ENCODE results near the gene CPEB4. TPM values are rescaled to one million over a fixed set of nuclear protein-coding genes. Genes with fewer than 3 reads are reported as not detected.

CPEB4 gene
- total and polyA plus RNA-seq, 2 of the 8 experiments (the other 6 are each of a cell fraction or from before 2014, with no cell fraction given): 8.4 to 13.4 TPM

DNA sequence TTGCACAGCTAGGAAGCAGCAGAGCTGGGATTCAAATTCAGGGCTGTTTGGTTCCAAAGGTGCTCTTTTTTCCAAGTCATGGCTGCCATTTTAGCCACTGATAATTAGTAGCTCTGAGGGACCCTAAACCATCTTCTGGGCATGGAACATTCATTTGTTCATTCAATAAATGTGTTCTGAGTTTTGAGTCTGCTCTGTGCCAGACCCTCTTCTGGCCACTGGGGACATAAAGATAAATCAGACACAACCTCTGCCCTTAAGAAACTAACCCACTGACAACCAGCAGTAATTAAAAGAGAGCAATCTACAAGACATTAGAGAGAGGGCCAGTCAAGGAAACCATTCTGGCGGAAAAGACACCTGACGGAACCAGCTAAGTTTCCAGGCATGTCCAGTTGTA, 2.0 kb upstream of the CPEB4 start:
- FAIRE-seq (no peak), DNase-seq (ENCODE audit: low read depth in 1 of 2, low spot score in 2 of 2) (no peak)
- Histone ChIP-seq H2BK12ac (ENCODE audit: low read depth, low read length) (no peak overlapping the region), H3K4me1 (replicated peaks in 1 of 4; ENCODE audit: control insufficient read depth in 3 of 4, insufficient read depth in 4 of 4, low read length in 3 of 4) (peaks cover 3 to 10% (median 7%) of the 10 kb centered on the region in 4 experiments), H4K5ac (ENCODE audit: insufficient read length, low read depth, low read length) (no peak overlapping the region), H2BK15ac (ENCODE audit: low read length) (no peak overlapping the region), H2AK5ac (ENCODE audit: low read depth, low read length) (no peak overlapping the region), H3K23me2 (ENCODE audit: low read depth, low read length) (peaks cover 5% of the 10 kb centered on the region), H3K4ac (replicated peaks; ENCODE audit: insufficient read length, low read depth, low read length) (no peak overlapping the region), H3K56ac (replicated peaks; ENCODE audit: insufficient read length, low read depth, low read length) (no peak overlapping the region), H3K23ac (ENCODE audit: insufficient read length) (no peak overlapping the region), H2BK20ac (ENCODE audit: low read length) (no peak overlapping the region), H3K9me3 (ENCODE audit: insufficient read depth in 2 of 2, low read depth in 1 of 2, low read length in 1 of 2) (peaks cover 0 to 2% of the 10 kb centered on the region in 2 experiments; a peak in 1 of 4 replicates), H3K18ac (ENCODE audit: extremely low read depth, low read length) (no peak overlapping the region), H3K14ac (ENCODE audit: insufficient read length) (no peak overlapping the region), H4K91ac (replicated peaks; ENCODE audit: insufficient read length, low read length) (no peak overlapping the region), H3K4me2 (ENCODE audit: insufficient read depth in 1 of 2, low read depth in 2 of 2, low read length in 2 of 2) (no peak overlapping the region), H3K79me2 (ENCODE audit: control insufficient read depth in 1 of 2, insufficient read depth in 2 of 2, low read length in 2 of 2) (peaks cover 0 to under 1% of the 10 kb centered on the region in 2 experiments; a peak in 2 of 4 replicates), H2BK120ac (replicated peaks; ENCODE audit: low read depth, low read length) (no peak overlapping the region), H3K9ac (replicated peaks in 1 of 4; ENCODE audit: extremely low read depth in 1 of 4, low read depth in 3 of 4, low read length in 3 of 4) (no peak overlapping the region), H4K20me1 (replicated peaks in 1 of 2; ENCODE audit: control insufficient read depth in 1 of 2, insufficient read depth in 2 of 2, low read length in 2 of 2) (no peaks in the 10 kb centered on the region), H3K36me3 (ENCODE audit: control insufficient read depth in 2 of 4, insufficient read depth in 4 of 4, low read length in 3 of 4) (no peaks in the 10 kb centered on the region), H2AFZ (ENCODE audit: low read length) (no peak overlapping the region), H3K79me1 (ENCODE audit: low read depth, low read length) (no peaks in the 10 kb centered on the region), H3K27ac (ENCODE audit: low read depth, low read length) (no peak overlapping the region), H2BK5ac (ENCODE audit: low read depth, low read length) (no peak overlapping the region), H4K8ac (ENCODE audit: extremely low read depth, insufficient read depth, low read length) (no peak overlapping the region), H3K4me3 (ENCODE audit: extremely low read depth in 1 of 4, insufficient read depth in 2 of 4, low read depth in 3 of 4, low read length in 4 of 4) (no peak overlapping the region), H3K27me3 (replicated peaks in 1 of 4; ENCODE audit: control insufficient read depth in 3 of 4, extremely low read depth in 1 of 4, insufficient read depth in 3 of 4, low read length in 3 of 4) (no peaks in the 10 kb centered on the region)
- ChIA-PET POLR2A (ENCODE audit: partially characterized antibody) (interaction anchor here (0.6 kb wide), 1 partner anchor 49 kb away, joined by 4 read pairs; no protein-coding TSS in a partner anchor), CTCF (ENCODE audit: partially characterized antibody) (interaction anchor here (1.4 kb wide), 2 partner anchors 256 to 271 kb away, joined by 3 to 7 read pairs; no protein-coding TSS in a partner anchor)
- 98% methylated on average over 2 of the region's 2 CpGs; no CpG with 5 or more reads in 1 of the 2 experiments for WGBS, 2 experiments (ENCODE audit: extremely low coverage in 1 of 2, insufficient coverage in 1 of 2, insufficient read length in 1 of 2, insufficient replicate concordance in 2 of 2, low coverage in 1 of 2, low lambda C conversion rate in 2 of 2, missing lambda C conversion rate in 1 of 2)
- TF ChIP-seq GTF2F1 (IDR thresholded peaks at IDR 0.05; ENCODE audit: borderline replicate concordance, low read depth, low read length) (no peak), ZNF274 (IDR thresholded peaks at IDR 0.05; ENCODE audit: borderline replicate concordance, extremely low read depth, low read length) (no peak), RXRA (IDR thresholded peaks at IDR 0.05; ENCODE audit: insufficient read depth, low read depth, low read length) (no peak), SIN3A (conservative IDR thresholded peaks at IDR 0.05 in 1 of 2, IDR thresholded peaks at IDR 0.05 in 1 of 2; ENCODE audit: low read depth in 1 of 2, low read length in 2 of 2) (no peak), CEBPB (IDR thresholded peaks at IDR 0.05; ENCODE audit: low read depth, low read length) (no peak), MAFK (IDR thresholded peaks at IDR 0.05; ENCODE audit: low read depth, low read length) (no peak), EZH2 (IDR thresholded peaks at IDR 0.05; ENCODE audit: low read depth, low read length, severe bottlenecking) (no peak), CHD2 (IDR thresholded peaks at IDR 0.05; ENCODE audit: low read length) (no peak), HDAC6 (IDR thresholded peaks at IDR 0.05; ENCODE audit: low read depth, low read length) (no peak), BRCA1 (IDR thresholded peaks at IDR 0.05; ENCODE audit: low read depth, low read length) (no peak), POLR2A (IDR thresholded peaks at IDR 0.05; ENCODE audit: control extremely low read depth in 1 of 2, low read depth in 2 of 2, low read length in 2 of 2) (no peak), SP2 (IDR thresholded peaks at IDR 0.05; ENCODE audit: low read length) (no peak), POLR2AphosphoS5 (IDR thresholded peaks at IDR 0.05; ENCODE audit: low read depth, low read length) (no peak)
- TF ChIP-seq, protein P1, sequence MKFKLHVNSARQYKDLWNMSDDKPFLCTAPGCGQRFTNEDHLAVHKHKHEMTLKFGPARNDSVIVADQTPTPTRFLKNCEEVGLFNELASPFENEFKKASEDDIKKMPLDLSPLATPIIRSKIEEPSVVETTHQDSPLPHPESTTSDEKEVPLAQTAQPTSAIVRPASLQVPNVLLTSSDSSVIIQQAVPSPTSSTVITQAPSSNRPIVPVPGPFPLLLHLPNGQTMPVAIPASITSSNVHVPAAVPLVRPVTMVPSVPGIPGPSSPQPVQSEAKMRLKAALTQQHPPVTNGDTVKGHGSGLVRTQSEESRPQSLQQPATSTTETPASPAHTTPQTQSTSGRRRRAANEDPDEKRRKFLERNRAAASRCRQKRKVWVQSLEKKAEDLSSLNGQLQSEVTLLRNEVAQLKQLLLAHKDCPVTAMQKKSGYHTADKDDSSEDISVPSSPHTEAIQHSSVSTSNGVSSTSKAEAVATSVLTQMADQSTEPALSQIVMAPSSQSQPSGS (IDR thresholded peaks at IDR 0.05; ENCODE audit: low read length): no peak

Data from H1 (cell line).